OCI-LY7 (cell line): Measurements from ENCODE around the gene IL13RA1. TPM values are rescaled to one million over a fixed set of nuclear protein-coding genes. Genes with fewer than 3 reads are reported as not detected.
"Not testable (repeated sequence)": the region's sequence is repeated elsewhere in the genome, so short reads cannot be mapped to it uniquely, and the experiment has no call there.

Experiments used
- BruUV-seq: library from RNA; stranded (reverse); fragments of 400-500 nt; replicated peaks from 2 replicates; lab custom pipeline; 2021; lab: Mats Ljungman, UMichigan
- CTCF ChIA-PET: fragments of 300-600 bp; sonication (Branson Sonifier 250); formaldehyde crosslinking; loops from one replicate; lab custom pipeline; 2022; ENCODE audit warnings: antibody characterized with exemption; ENCODE audit not compliant: unreplicated experiment; lab: Charles Lee
- POLR2A ChIA-PET: fragments of 300-600 bp; sonication (Branson Sonifier 250); formaldehyde crosslinking; loops from one replicate; lab custom pipeline; 2022; ENCODE audit warnings: antibody characterized with exemption; lab: Charles Lee
- DNase-seq: peaks from one replicate; pipeline ENCODE4 v3.0.0-alpha.2; 2015; ENCODE audit warnings: low spot score
- H2AFZ ChIP-seq: fragments of 200-600 bp; sonication (generic), shearing (Covaris generic); 2 replicates; pipeline ENCODE4 v1.6.1; 2014; ENCODE audit warnings: mild to moderate bottlenecking, antibody characterized with exemption, low read length, moderate library complexity
- H3K27ac ChIP-seq: fragments of 200-600 bp; sonication (generic); 2 replicates; pipeline ENCODE4 v1.5.1; 2014; ENCODE audit warnings: mixed run types, low read depth, mild to moderate bottlenecking, moderate library complexity, low read length, inconsistent platforms; ENCODE audit not compliant: poor library complexity, severe bottlenecking
- H3K36me3 ChIP-seq: fragments of 200-600 bp; sonication (generic); 2 replicates; pipeline ENCODE4 v1.6.1; 2014; ENCODE audit warnings: mild to moderate bottlenecking, antibody characterized with exemption, low read length, moderate library complexity, mixed read lengths; ENCODE audit not compliant: insufficient read depth
- H3K4me1 ChIP-seq: fragments of 200-600 bp; sonication (generic); 2 replicates; pipeline ENCODE4 v1.5.1; 2014; ENCODE audit warnings: mild to moderate bottlenecking, low read length; ENCODE audit not compliant: insufficient read depth, poor library complexity, severe bottlenecking
- H3K4me2 ChIP-seq: fragments of 200-600 bp; sonication (generic); 2 replicates; pipeline ENCODE4 v1.6.1; 2014; ENCODE audit warnings: mild to moderate bottlenecking, low read length
- H3K4me3 ChIP-seq: fragments of 200-600 bp; sonication (generic); 2 replicates; pipeline ENCODE4 v1.5.1; 2014; ENCODE audit warnings: mild to moderate bottlenecking, low read depth, low read length; ENCODE audit not compliant: poor library complexity, severe bottlenecking
- H3K79me2 ChIP-seq: fragments of 200-600 bp; sonication (generic); 2 replicates; pipeline ENCODE4 v1.6.1; 2016; ENCODE audit warnings: low read depth, mild to moderate bottlenecking, low read length, moderate library complexity, mixed read lengths; ENCODE audit not compliant: insufficient read depth
- H3K9me2 ChIP-seq: fragments of 200-600 bp; sonication (generic); 2 replicates; pipeline ENCODE4 v1.6.1; 2016; ENCODE audit warnings: mild to moderate bottlenecking, low read length, mixed read lengths; ENCODE audit not compliant: insufficient read depth
- H3K9me3 ChIP-seq: fragments of 200-600 bp; sonication (generic); 2 replicates; pipeline ENCODE4 v1.6.1; 2014; ENCODE audit warnings: mild to moderate bottlenecking, mixed run types, low read length, mixed read lengths
- H4K20me1 ChIP-seq: fragments of 200-600 bp; sonication (generic); 2 replicates; pipeline ENCODE4 v1.6.1; 2014; ENCODE audit warnings: mild to moderate bottlenecking, antibody characterized with exemption, low read length, moderate library complexity, mixed read lengths; ENCODE audit not compliant: insufficient read depth
- EZH2phosphoT487 ChIP-seq: fragments of 200-600 bp; sonication (generic); IDR thresholded peaks from 2 replicates; pipeline ENCODE4 v1.6.1; 2018; ENCODE audit warnings: low read depth, borderline replicate concordance, mild to moderate bottlenecking, mixed run types, antibody characterized with exemption, low read length, moderate library complexity, mixed read lengths
- intact Hi-C: fragments of 100-400 bp; cut with micrococcal nuclease; formaldehyde crosslinking; loops from one replicate; pipeline ENCODE4 v1.10.0; 2022; ENCODE audit not compliant: unreplicated experiment
- total RNA-seq, 2 experiments: library from RNA; depleted of rRNA in 1 of 2; stranded (reverse); fragments of >200 nt in 1 of 2; shearing (Covaris generic) in 1 of 2; gene quantifications; 2 replicates each; pipeline ENCODE4 v1.2.3, GENCODE V29; 2014 to 2022
- TF ChIP-seq, protein P1 (sequence below): fragments of 200-600 bp; sonication (generic); conservative IDR thresholded peaks from 2 replicates; pipeline ENCODE4 v1.5.1; 2014; ENCODE audit warnings: mild to moderate bottlenecking, antibody characterized with exemption, low read length, moderate library complexity, mixed read lengths

The IL13RA1 gene
- total RNA-seq, 2 experiments from 2014 or later = not detected

DNA sequence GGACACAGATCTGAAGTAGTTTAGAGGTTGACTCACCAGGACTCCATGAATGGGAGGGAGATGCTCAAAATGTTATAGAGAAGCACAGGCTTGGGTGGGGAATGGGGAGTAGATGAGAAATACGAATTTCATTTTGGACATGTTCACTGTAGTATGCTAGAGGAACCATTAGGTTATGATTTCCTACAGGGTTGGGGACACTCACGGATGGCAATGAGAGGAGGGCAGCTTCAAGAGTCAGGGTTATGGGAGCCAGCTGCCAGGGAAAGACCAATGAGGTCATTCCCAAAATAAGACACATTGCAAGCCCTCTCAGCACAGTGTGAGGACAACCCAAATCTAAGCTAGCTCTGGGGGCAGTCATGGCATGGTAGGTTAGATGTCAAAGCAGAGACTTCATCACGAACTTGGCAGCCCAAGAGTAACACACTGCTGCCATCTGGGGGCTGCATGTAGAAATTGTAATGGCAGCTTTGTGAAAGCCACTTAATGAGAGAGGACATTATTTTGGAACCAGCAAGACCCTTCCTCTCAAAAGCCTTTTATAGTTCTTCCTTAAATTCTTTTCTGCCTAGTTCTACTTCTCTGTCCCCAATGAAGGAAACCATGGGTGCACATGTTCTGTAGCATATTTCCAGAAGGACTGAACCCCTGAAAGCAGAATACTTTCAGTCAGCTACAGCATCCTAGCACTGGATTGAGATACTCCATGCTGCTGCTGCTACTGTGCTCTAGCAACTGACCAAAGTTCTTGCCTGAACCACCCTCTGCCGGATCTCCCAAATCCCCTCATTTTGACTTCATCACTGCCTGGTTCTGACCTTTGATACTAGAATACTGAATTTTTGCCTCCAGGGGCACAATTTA, 80.0 kb downstream of the IL13RA1 start:
- H3K27ac ChIP-seq = no peak overlapping the region
- H3K9me2 ChIP-seq = no peaks in the 10 kb centered on the region
- no peak overlapping the region for H3K4me3 ChIP-seq
- H2AFZ ChIP-seq = no peak overlapping the region
- no TSS peak for BruUV-seq
- no peaks in the 10 kb centered on the region for H4K20me1 ChIP-seq
- H3K36me3 ChIP-seq = no peaks in the 10 kb centered on the region
- DNase-seq = peak; percentile 39
- TF ChIP-seq, protein P1, sequence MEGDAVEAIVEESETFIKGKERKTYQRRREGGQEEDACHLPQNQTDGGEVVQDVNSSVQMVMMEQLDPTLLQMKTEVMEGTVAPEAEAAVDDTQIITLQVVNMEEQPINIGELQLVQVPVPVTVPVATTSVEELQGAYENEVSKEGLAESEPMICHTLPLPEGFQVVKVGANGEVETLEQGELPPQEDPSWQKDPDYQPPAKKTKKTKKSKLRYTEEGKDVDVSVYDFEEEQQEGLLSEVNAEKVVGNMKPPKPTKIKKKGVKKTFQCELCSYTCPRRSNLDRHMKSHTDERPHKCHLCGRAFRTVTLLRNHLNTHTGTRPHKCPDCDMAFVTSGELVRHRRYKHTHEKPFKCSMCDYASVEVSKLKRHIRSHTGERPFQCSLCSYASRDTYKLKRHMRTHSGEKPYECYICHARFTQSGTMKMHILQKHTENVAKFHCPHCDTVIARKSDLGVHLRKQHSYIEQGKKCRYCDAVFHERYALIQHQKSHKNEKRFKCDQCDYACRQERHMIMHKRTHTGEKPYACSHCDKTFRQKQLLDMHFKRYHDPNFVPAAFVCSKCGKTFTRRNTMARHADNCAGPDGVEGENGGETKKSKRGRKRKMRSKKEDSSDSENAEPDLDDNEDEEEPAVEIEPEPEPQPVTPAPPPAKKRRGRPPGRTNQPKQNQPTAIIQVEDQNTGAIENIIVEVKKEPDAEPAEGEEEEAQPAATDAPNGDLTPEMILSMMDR = peak; percentile 73
- TF ChIP-seq EZH2phosphoT487 = no peak
- no peaks in the 10 kb centered on the region for H3K4me1 ChIP-seq
- ChIA-PET CTCF (no interaction called here), POLR2A (no interaction called here)
- H3K79me2 ChIP-seq = no peaks in the 10 kb centered on the region
- no peaks in the 10 kb centered on the region for H3K9me3 ChIP-seq
- no peak overlapping the region for H3K4me2 ChIP-seq
- intact Hi-C loops = loop anchor here (2.0 to 10.0 kb wide), 2 partner anchors 193 to 349 kb away; no protein-coding TSS in a partner anchor

DNA sequence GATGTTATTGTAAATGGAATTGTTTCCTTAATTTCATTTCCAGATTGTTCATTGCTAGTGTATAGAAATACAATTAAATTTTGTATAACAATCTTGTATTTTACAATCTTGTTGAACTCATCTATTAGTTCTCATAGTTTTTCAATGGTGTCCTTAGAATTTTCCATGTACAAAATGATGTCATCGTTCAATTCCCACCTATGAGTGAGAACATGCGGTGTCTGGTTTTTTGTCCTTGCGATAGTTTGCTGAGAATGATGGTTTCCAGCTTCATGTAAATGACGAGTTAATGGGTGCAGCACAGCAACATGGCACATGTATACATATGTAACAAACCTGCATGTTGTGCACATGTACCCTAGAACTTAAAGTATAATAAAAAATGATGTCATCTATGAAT, 89.9 kb downstream of the IL13RA1 start:
- H3K27ac ChIP-seq, H3K4me2 ChIP-seq, H4K20me1 ChIP-seq, intact Hi-C loops, DNase-seq, H3K4me1 ChIP-seq, POLR2A ChIA-PET, CTCF ChIA-PET, H2AFZ ChIP-seq, H3K9me2 ChIP-seq, H3K9me3 ChIP-seq, H3K79me2 ChIP-seq, BruUV-seq, H3K4me3 ChIP-seq, H3K36me3 ChIP-seq: not testable (repeated sequence)

DNA sequence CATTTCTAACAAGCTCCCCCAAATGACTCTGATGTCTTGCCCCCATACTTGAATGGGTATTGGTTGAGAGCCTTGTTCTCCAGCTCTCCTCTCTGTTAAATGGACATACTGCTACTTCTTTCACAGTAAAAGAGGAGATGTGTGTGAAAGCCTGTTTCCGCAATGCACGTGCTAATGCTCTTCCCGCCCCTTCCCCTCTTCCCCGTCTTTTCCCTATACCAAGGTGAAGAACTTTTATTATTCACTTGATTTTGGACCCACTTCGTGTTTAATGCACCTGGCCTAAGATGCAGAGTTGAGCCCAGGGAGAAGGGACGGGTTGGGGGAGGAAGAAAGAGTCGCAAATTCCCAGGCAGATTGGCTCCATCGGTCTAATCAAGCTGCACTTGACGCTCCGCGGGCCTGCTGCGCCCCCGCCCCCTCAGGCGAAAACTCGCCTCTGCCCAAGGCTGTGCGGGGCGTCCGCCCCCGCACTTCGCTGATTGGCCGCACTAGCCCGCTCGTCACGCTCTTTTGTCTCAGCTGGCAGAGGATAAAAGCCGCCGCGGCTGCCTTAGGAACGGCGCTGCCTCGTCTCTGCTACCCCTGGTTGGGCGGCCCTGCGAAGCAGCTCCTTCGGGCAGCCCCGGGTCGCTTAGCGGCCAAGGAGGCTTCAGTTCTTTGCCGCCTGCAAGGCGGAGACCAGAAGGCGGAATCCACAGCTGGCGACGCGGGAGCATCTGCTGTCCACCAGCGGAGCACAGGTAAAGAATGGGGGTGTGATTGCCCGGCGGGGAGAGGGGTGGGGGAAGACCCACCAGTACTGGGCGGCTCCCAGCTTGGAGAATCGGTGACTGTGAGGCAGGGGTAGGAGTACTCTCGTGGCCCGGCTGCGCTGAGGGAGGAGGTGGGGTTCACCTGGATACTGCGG, 96.1 kb downstream of the IL13RA1 start, which contains the start of gene ZCCHC12:
Gene ZCCHC12, plus strand, starts transcription at position 562 of the 910 bp plus-strand sequence. CDS start 1,421 bp downstream, outside the sequence.
- Histone ChIP-seq H2AFZ (no peak within 1 kb of the TSS), H3K4me1 (no peaks in the 10 kb centered on the region), H3K4me3 (no peak within 1 kb of the TSS), H3K36me3 (no peaks in the 10 kb centered on the region), H3K27ac (no peak within 1 kb of the TSS), H4K20me1 (no peaks in the 10 kb centered on the region), H3K79me2 (no peaks in the 10 kb centered on the region), H3K9me2 (no peaks in the 10 kb centered on the region), H3K4me2 (no peak within 1 kb of the TSS), H3K9me3 (no peaks in the 10 kb centered on the region)
- intact Hi-C loops = no loop called here
- no peak for DNase-seq
- ChIA-PET CTCF (no interaction called here), POLR2A (no interaction called here)
- TF ChIP-seq EZH2phosphoT487 = no peak
- TF ChIP-seq, protein P1 = no peak
- BruUV-seq = no TSS peak
